Esophagus squamous epithelium (tissue), 4 donors: ENCODE measurements around the gene PHF12.

Experiments
- CTCF ChIP-seq, 6 experiments: fragments of 450-650 bp in 4 of 6; fragments of 200-600 bp in 2 of 6; sonication (generic) in 2 of 6; IDR thresholded peaks; one replicate each; pipeline ENCODE4 v1.5.1; 2016 to 2019; ENCODE audit warnings: antibody characterized with exemption in 6 of 6, mild to moderate bottlenecking in 4 of 6, moderate library complexity in 4 of 6
- POLR2A ChIP-seq, 4 donors: fragments of 450-650 bp; IDR thresholded peaks; one replicate each; pipeline ENCODE4 v1.6.1; 2017; ENCODE audit warnings: antibody characterized with exemption in 4 of 4, mild to moderate bottlenecking in 4 of 4, moderate library complexity in 3 of 4

GRCh38 chr17:28968914-28969295 lies 17.6 kb upstream of the PHF12 start:
- TF ChIP-seq CTCF (IDR thresholded peaks at IDR 0.05) (no peak), POLR2A (IDR thresholded peaks at IDR 0.05) (no peak)
